Measurements from ENCODE around the gene ADAMTS6. TPM values are rescaled to one million over a fixed set of nuclear protein-coding genes. Genes with fewer than 3 reads are reported as not detected.

ADAMTS6 gene
- total RNA-seq, 2 donors from 2014 or later = 0.74 to 2.2 TPM

GRCh38 chr5:65150599-65151304, 331.0 kb downstream of the ADAMTS6 start:
- H3K4me1 ChIP-seq = no peaks in the 10 kb centered on the region
- H3K9me3 ChIP-seq = no peaks in the 10 kb centered on the region
- no peaks in the 10 kb centered on the region for H3K27me3 ChIP-seq
- DNase-seq (ENCODE audit: low spot score) = no peak
- no peak for TF ChIP-seq CTCF (IDR thresholded peaks at IDR 0.05)
- no peaks in the 10 kb centered on the region for H3K36me3 ChIP-seq
- no peak overlapping the region for H3K4me3 ChIP-seq
- no peak overlapping the region for H3K27ac ChIP-seq

GRCh38 chr5:65149827-65150226, 331.9 kb downstream of the ADAMTS6 start:
- no peaks in the 10 kb centered on the region for H3K9me3 ChIP-seq
- H3K27me3 ChIP-seq = no peaks in the 10 kb centered on the region
- no peaks in the 10 kb centered on the region for H3K4me1 ChIP-seq
- no peak for TF ChIP-seq CTCF (IDR thresholded peaks at IDR 0.05)
- H3K4me3 ChIP-seq = no peak overlapping the region
- H3K36me3 ChIP-seq = no peaks in the 10 kb centered on the region
- DNase-seq (ENCODE audit: low spot score) = no peak
- H3K27ac ChIP-seq = no peak overlapping the region

GRCh38 chr5:65144136-65144871, 337.4 kb downstream of the ADAMTS6 start:
- DNase-seq (ENCODE audit: low spot score) = no peak
- H3K27ac ChIP-seq = no peak overlapping the region
- no peaks in the 10 kb centered on the region for H3K9me3 ChIP-seq
- no peak overlapping the region for H3K4me3 ChIP-seq
- no peak for TF ChIP-seq CTCF (IDR thresholded peaks at IDR 0.05)
- no peaks in the 10 kb centered on the region for H3K36me3 ChIP-seq
- H3K27me3 ChIP-seq = no peaks in the 10 kb centered on the region
- H3K4me1 ChIP-seq = no peaks in the 10 kb centered on the region

GRCh38 chr5:65142511-65143011, 339.2 kb downstream of the ADAMTS6 start:
- no peaks in the 10 kb centered on the region for H3K4me1 ChIP-seq
- H3K36me3 ChIP-seq = no peaks in the 10 kb centered on the region
- no peak for DNase-seq (ENCODE audit: low spot score)
- H3K27ac ChIP-seq = no peak overlapping the region
- H3K27me3 ChIP-seq = no peaks in the 10 kb centered on the region
- no peak overlapping the region for H3K4me3 ChIP-seq
- TF ChIP-seq CTCF (IDR thresholded peaks at IDR 0.05) = no peak
- no peaks in the 10 kb centered on the region for H3K9me3 ChIP-seq

GRCh38 chr5:65142016-65142415, 339.7 kb downstream of the ADAMTS6 start:
- H3K27me3 ChIP-seq = no peaks in the 10 kb centered on the region
- no peaks in the 10 kb centered on the region for H3K4me1 ChIP-seq
- no peaks in the 10 kb centered on the region for H3K9me3 ChIP-seq
- H3K4me3 ChIP-seq = no peak overlapping the region
- TF ChIP-seq CTCF (IDR thresholded peaks at IDR 0.05) = no peak
- no peak overlapping the region for H3K27ac ChIP-seq
- DNase-seq (ENCODE audit: low spot score) = no peak
- no peaks in the 10 kb centered on the region for H3K36me3 ChIP-seq
